ENCODE results near the gene CRABP1.

Gene CRABP1

DNA sequence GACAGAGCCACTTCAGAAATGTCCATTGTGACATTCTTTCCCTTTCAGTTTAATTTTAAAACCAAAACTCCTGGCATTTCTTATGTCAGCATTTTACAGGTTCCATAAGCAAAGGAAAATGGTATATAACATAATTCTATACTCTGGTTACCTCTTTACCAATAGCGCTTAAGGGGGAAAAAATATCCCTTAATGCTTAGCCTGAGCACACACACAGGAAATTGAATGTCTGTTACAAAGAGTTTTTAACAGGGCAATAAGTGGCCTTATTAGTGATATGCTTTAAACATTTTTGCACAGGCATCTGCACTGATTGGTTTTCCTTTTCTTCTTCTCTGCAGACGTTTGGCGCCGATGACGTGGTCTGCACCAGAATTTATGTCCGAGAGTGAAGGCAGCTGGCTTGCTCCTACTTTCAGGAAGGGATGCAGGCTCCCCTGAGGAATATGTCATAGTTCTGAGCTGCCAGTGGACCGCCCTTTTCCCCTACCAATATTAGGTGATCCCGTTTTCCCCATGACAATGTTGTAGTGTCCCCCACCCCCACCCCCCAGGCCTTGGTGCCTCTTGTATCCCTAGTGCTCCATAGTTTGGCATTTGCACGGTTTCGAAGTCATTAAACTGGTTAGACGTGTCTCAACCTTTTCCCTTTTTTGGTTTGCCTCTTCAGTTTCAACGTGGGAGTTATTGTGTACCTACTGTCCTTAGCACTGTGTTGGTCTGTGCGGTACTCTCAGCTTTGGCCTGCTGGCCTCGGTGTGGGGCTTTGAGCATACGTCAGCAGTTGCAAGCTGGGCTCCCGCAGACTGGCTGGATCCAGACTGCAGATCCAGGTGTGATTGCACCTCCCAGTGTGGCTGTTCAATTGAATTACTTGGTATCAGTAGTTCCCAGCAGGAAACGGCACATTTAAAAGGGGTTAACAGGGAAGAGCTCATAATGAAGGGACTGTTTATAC is 7.7 kb downstream of the CRABP1 start:
- no peak for DNase-seq (ENCODE audit: low read depth)

DNA sequence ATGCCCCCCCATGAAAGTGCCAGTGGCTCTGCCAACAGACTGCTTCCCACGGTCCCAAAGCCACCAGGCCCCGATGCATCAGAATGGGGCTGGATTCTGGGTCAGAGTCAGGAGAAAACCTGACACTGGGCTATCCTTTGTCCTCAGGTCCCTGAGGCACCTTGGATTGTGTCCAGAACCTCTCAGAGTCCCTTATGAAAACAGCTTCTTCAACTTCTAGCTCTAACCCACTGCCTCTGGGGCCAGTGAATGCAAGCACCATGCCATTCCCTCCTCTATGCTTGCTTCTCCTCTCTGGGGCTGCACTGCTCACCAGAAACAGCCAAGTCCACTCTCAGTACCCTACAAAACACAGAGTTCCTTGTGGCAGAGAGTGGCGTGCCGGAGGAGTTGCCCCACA is 9.9 kb downstream of the CRABP1 start:
- no peak for DNase-seq (ENCODE audit: low read depth)

DNA sequence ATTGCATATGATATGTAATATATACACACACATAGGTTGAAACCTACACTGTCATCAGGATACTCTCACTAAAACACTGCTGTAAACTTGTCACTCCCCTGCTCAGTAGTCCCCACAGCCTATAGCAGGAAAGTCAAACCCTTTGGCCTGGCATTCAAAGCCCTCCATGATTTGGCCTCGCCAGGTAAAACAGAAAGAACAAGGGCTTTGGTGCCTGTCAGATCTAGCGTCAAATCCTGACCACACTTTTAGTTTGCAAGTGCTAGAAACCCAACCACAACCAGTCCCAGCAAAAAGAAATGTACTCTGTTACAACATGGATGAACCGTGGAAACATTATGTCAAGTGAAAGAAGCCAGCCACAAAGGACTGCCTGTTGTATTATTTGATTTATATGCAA is 11.4 kb downstream of the CRABP1 start:
- no peak for DNase-seq (ENCODE audit: low read depth)

DNA sequence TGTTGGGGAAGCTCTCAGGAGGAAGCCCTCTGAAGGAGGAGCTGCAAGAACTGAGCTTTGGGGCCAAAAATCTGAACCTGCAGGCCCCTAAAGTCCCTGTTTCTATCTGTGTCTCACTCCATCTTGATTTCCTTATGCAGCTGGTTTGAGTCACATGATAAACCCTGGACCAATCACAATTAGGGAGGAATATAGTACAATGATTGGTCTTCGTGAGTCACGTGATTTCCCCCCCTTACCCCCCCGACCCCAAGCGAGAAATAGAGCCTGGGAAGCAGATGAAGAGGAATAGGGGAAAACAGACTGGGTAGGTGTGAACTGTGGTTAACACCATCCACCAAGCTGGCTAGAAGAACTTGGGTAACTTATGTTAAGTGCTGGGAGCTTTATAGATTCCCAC is 12.9 kb downstream of the CRABP1 start:
- peak; percentile 22 for DNase-seq (ENCODE audit: low read depth)

DNA sequence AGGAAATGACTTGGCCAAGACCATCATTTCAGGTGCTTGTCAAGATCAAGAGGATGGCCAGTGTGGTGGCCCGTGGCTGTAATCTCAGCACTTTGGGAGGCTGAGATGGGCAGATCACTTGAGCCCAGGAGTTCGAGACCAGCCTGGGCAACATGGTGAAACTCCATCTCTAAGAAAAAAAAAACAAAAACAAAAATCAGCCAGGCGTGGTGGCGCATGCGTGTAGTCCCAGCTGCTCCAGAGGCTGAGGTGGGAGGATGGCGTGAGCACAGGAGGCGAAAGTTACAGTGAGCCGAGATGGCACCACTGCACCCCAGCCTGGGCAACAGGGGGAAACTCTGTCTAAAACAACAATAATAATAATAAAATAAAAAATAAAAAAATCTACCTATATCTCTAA is 15.0 kb downstream of the CRABP1 start:
- no peak for DNase-seq (ENCODE audit: low read depth)

DNA sequence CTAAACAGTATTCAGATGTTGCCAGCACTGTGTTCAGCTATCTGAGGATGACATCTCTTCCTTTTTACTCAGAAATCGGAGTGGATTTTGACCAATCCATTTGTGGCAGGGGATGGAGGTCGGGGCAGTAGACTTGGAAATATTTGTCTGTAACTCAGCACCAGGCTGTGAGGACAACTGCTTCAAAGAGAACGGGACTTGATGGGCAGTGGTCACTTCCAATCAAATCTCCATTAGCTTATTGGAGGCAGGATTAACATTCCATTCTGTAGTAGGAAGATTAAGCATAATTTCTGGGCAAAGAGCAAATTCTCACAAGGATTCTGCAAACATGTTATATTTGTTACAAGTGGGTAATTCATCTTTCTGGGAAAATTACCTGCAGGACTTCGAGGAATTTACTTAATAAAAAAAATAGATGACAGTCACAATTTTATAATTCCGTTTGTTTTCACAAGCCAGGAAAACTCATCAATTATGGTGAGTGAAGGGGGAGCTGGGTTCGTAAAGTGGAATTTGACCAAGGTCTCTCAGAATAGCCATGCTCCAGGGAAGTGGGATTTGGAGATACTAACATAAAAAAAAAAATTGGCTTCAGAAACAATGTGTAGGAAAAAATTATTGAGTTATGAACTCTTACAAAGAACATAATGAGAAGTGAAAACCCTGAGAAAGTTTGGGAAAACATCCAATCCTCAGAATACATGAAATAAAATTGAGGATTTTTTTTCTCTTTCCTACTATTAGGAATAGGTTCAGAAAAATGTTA is 18.1 kb downstream of the CRABP1 start:
- DNase-seq (ENCODE audit: low read depth), result peak; percentile 36

DNA sequence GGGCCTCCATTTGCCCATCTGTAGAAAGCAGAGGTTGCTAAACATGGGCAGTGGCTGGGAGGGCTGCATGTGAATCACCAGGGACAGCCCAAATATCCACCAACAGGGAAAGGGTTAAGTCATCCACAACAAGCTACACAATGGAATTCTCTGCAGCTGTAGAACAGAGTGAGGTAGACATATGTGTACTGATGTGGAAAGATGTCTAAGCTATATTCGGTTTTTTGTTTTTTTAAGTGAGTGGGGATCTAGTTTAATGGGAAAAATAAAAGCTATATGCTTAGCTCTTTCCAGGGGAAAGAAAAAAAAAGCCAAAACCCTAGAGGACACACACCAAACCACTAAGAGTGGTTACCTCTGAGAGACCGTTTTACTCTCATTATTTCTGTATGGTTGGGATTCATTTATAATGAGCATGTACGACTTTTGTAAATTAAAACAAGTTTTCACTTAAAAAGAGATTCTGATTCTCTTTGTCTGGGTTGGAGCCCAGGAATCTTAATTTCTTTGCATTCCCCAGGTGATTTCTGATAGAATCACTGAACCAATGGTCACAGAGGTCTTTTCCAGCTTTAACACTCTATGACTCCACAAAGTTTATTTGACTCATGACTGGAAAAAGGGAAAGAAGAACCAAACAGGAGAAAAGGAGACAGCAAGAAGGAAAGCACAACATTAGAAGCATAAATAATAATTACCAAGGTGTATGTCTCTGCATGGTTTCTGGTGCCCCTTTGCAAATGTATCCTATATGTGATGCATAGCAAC is 19.1 kb downstream of the CRABP1 start:
- DNase-seq (ENCODE audit: low read depth), result no peak

DNA sequence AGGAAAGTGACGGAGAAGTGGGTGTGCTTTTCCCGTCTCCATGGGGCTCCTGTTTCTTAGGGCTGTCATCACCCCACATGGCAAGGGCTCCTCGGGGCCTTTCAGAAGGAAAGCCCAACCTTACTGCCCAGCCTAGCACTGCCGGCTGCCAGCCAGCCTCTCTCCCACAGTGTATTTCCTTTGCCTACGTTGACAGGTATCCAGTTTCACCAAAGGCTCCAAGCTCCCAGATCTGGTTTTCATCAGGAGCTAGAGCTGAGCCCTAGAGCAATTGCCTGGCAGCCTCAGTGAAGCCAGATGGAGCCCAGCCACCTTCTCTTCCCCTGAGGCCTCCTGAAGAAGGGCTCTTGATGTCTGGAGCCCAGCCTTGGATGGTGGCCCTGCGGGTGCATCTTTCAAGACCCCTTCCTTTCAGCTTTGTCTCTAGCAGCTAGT is 20.2 kb downstream of the CRABP1 start:
- DNase-seq (ENCODE audit: low read depth), result peak; percentile 18

DNA sequence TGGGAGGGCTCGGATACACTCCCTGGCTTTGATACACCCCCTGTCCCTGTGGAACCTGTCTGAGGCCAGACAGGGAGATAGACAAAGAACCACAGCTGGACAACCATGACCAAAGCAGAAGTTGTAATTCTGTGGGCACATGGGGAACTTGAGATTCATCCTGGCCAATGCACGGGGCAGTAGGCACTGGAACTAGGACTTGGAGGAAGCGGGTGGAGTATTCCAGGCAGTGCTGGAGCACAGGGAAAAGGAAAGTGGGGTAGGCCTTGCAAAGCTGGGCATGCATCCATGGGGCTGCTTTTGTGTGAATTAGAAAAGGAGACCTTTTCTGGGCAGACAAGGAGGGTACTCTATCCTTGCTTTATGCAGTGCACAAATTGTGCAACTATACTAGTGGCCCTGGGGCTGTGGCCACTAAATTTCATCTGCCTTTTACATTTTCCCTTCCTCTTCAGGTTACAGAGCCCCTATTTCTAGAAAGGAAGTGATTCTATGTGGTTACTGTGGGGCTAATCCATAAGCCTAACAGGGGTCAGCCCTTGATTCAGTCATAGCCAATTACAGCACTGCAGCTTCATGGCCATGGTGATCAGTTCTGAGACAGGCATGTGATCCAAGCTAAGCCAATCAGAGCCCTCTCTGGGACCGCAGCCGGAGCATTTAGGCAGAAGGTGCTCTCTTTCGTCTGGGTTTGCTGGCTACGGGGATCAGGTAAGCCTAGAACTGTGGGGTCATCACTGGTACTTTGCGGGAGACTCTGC is 21.0 kb downstream of the CRABP1 start:
- DNase-seq (ENCODE audit: low read depth), result no peak

DNA sequence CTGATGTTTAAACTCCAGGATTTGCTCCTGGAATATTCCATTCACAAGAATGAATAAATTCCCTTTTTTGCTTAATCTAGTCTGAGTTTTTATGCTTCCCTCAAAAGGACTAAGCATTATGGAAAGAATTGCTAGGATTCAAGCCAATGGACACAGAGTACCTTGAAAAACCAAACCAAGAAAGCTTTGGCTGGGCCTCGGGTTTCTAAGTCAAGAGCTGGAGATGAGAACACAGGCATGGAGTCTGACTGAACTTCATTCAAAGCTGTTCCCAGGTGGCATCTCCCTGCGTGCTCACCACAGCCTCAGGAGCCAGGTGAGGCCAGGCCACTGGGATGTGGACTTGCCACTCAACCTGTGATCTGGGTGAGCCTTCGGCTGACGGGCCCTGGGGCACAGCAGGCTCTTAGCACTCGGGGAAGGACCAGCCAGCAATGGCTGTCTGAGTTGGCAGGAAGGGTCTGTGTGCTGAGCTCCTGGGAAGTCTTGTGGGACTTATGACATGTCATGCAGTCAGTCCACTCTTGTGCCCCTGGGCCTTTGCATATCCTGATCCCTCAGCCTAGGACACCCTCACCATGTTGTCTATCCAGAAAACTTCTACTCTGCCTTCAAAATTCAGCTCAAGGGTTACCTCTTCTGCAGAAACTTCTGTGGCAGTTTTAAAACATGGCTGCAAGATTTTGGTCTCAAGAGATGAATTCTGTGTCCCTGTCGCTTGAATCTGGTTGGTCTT is 21.8 kb downstream of the CRABP1 start:
- no peak for DNase-seq (ENCODE audit: low read depth)

DNA sequence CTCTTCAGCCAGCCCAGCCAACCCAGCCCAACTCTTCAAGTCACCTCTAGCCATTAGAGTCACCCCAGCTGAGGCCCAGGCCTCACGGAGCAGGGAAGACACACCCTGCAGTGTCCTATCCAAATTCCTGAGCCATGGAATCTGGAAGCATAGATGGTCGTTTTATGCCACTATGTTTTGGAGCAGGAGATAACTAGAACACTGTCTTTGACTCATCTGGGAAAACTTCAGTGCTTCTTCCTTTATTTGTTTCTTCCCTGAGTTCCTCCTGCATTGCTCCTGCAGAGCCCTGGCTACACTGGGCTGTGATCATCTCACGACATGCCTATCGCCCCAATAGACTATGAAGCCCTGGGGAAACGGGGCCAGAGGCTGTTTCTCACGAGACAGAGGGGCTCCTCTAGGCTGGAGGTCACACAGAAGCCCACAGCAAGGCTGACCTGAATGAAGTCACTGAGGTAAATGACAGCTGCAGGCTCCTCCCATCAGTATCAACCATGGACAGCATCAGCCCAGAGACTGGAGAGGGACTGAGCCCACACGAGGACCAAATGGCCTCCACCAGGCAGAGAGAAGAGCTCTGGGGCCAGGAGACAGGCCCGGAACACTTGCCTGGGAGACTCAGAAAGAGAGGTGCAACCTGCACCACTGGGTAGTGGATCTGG is 22.7 kb downstream of the CRABP1 start:
- DNase-seq (ENCODE audit: low read depth), result no peak

DNA sequence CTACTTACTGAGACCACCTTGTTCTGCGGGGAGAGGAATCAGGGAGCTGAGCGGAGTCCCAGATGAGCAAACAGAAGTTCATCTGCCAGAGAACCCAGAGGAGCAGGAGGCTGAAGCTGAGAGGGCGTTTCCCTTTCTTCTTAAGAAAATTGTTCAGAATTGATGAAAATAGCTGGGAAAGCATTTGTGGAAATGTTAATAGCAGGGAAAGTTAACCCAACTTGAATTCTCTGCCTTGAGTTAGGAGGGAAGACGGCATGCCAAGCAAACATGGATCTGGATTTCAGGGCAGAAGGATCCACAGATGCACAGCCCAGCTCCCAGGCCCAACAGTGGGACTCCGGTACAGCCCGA is 23.2 kb downstream of the CRABP1 start:
- no peak for DNase-seq (ENCODE audit: low read depth)

DNA sequence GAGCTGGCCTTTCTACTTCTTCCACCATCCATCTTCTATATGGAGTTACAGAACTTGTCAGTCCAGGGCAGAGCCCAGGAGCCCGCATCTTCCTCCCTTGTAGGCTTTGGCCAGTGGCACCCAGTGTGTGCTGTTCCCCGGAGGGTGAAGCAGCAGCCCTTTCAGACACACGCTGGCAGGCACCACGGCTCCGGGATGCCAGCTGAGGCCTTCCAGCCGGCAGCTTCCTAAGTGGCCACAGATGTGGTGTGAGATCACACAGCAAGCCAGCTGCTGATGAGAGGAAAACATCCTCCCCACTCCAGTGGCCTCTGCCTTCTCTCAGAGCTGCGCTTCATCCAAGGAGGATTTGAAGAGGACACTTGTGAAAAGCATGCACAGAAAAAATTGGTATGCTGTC is 24.1 kb downstream of the CRABP1 start:
- DNase-seq (ENCODE audit: low read depth), result no peak

DNA sequence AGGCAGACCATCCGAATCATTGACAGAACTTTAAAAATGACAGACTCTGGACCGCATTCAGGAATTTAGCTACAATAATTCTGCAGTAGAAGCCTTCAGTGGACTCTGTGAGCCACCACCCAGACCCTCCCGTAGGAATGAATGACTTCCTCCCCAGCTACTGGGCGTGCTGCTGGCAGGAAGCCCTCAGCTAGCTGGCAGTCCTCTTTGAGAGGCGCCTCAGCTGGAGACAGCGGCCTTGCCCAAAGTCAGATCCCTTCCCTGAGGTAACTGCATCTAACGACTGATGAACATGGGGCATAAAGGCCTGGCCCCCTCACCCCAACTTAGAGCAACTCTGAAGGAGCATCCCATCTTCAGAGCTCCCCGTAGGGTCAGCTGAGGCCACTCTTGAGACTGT is 25.8 kb downstream of the CRABP1 start:
- DNase-seq (ENCODE audit: low read depth), result no peak

DNA sequence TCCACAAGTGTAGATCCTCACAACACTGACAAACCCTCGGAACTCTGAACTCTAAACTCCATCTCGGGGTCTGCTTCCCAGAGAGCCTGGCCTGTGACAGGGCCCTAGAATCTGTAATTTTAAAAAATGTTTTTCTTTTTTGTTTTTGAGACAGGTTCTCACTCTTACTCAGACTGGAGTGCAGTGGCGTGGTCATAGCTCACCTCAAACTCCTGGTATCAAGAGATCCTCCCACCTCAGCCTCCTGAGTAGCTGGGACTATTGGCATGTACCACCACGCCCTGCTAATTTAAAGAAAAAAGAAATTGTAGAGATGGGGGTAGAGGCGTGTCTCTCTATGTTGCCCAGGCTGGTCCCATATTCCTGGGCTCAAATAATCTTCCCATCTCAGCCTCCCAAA is 26.2 kb downstream of the CRABP1 start:
- no peak for DNase-seq (ENCODE audit: low read depth)

DNA sequence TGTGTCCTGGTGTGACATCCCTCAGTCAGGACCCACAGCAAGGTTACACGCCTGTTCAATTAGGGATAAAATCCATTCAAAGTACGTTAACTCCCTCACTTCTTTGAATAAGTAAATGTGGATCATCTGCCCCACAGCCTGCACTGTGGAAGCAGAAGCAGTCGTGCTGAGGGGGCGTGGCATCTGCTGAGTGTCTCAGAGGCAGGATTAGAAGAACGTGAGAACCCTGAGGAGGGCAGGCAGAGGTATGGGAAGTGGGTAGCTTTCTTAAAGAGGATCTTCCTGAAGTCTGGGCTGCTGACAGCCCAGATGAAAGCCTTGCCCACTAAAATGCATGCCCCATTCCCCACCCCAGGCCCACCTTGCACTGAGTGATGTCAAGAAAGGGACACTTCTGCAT is 28.5 kb downstream of the CRABP1 start:
- DNase-seq (ENCODE audit: low read depth), result no peak

DNA sequence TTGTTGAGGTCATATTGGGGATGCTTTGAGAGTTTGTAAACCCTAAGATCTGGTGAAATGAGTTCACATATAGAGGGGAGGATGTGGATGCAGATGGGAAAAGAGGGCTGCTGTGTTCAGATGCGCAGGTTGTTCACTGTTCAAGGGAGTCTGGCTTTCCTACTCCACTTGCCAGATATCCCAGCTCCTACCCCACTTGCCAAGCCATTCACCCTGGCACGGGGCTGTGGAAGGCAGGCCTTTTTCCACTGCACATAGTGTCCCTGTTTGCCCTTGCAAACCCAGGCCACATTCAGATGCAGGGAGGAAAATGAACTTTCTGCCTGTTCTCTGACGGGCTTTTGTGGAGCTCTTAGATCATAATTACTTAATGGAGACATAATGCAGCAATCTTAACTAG is 29.0 kb downstream of the CRABP1 start:
- no peak for DNase-seq (ENCODE audit: low read depth)

DNA sequence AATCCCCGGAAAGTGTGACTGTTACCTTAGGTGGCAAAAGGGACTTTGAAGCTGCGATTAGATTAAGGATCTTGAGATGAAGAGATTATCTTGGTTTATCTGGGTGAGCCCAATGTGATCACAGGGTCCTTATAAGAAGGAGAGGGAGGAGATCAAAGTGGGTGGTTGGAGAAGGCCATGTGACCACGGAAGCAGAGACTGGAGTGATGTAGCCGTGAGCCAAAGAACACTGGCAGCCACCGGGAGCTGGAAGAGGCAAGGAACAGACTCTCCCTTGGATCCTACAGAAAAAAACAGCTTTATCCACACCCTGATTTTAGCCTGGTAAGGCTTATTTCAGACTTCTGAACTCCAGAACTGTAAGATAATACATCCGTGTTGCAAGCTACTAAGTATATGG is 29.9 kb downstream of the CRABP1 start:
- DNase-seq (ENCODE audit: low read depth), result no peak

DNA sequence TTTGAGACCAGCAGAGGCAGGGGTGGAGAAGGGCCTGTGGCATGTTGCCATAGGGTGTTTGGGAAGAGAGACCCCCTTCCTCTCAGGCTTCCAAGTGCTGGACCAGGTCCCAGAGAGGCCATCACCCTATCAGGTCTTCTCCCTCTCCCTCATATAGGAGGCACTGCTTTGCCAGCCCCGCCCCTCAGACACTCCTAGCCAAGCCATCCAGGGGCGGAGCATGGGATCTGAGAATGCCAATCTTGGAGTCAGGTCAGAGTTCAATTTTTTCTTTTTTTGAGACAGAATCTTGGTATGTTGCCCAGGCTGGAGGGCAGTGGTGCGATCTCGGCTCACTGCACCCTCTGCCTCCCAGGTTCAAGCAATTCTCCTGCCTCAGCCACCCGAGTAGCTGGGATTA is 32.7 kb downstream of the CRABP1 start:
- DNase-seq (ENCODE audit: low read depth), result no peak

Data from amniotic epithelial cell (primary cell).